Esophagus muscularis mucosa (tissue), 4 donors: ENCODE results near the gene CBFA2T3. TPM values are rescaled to one million over a fixed set of nuclear protein-coding genes. Genes with fewer than 3 reads are reported as not detected.

Source experiments
- DNase-seq: peaks from one replicate; pipeline ENCODE4 v3.0.0-alpha.2; 2017; ENCODE audit errors: extremely low spot score
- H3K27ac ChIP-seq, 4 donors: fragments of 200-600 bp; sonication (generic); replicated peaks in 1 of 4; 1 replicate in 3 of 4; 2 replicates in 1 of 4; pipeline ENCODE4 v1.5.1; 2016 to 2019; ENCODE audit warnings: mild to moderate bottlenecking in 1 of 4
- H3K27me3 ChIP-seq, 4 donors: fragments of 200-600 bp; sonication (generic); one replicate each; pipeline versions ENCODE4 v1.5.1 to v1.6.0; 2016 to 2019
- H3K36me3 ChIP-seq, 4 donors: fragments of 200-600 bp; sonication (generic); one replicate each; pipeline ENCODE4 v1.5.1; 2016 to 2019
- H3K4me1 ChIP-seq, 4 donors: fragments of 200-600 bp; sonication (generic); one replicate each; pipeline ENCODE4 v1.5.1; 2016 to 2019
- H3K4me3 ChIP-seq, 4 donors: fragments of 200-600 bp; sonication (generic); 1 replicate in 2 of 4; 2 replicates in 2 of 4; pipeline ENCODE4 v1.5.1; 2016 to 2019; ENCODE audit warnings: mild to moderate bottlenecking in 4 of 4, moderate library complexity in 1 of 4
- H3K9me3 ChIP-seq, 4 donors: fragments of 200-600 bp; sonication (generic); 1 replicate in 3 of 4; 2 replicates in 1 of 4; pipeline ENCODE4 v1.5.1; 2016 to 2019
- EP300 ChIP-seq: sonication (generic); formaldehyde crosslinking; IDR thresholded peaks from one replicate; pipeline ENCODE4 v1.6.1; 2017; ENCODE audit warnings: antibody characterized with exemption
- POLR2A ChIP-seq: fragments of 450-650 bp; IDR thresholded peaks from one replicate; pipeline ENCODE4 v1.6.1; 2017; ENCODE audit warnings: antibody characterized with exemption, moderate library complexity, mild to moderate bottlenecking, low read depth
- POLR2AphosphoS5 ChIP-seq, 2 donors: sonication (generic); formaldehyde crosslinking; IDR thresholded peaks; one replicate each; pipeline ENCODE4 v1.6.1; 2017; ENCODE audit warnings: antibody characterized with exemption in 2 of 2
- WGBS: methylation state at CpG from one replicate; pipeline ENCODE4 v1.1.5; 2018; 5-methylcytosine and 5-hydroxymethylcytosine counted together
- intact Hi-C: fragments of 100-400 bp; cut with DNase I; formaldehyde crosslinking; loops from one replicate; pipeline ENCODE4 v1.15.1; 2023
- total RNA-seq, 4 donors: library from RNA; depleted of rRNA; stranded (reverse); fragments of >200 nt; gene quantifications; one replicate each; pipeline versions ENCODE4 v1.1.0 to v1.2.1, GENCODE V29; 2016
- TF ChIP-seq, protein P1 (sequence below), 3 experiments: fragments of 200-600 bp in 2 of 3; fragments of 450-650 bp in 1 of 3; sonication (generic) in 2 of 3; IDR thresholded peaks; one replicate each; pipeline ENCODE4 v1.5.1; 2017 to 2019; ENCODE audit warnings: antibody characterized with exemption in 3 of 3, mild to moderate bottlenecking in 2 of 3, moderate library complexity in 1 of 3

CBFA2T3 gene
- total RNA-seq, 4 donors from 2014 or later: 2.0 to 10.4 (median 3.5) TPM

DNA sequence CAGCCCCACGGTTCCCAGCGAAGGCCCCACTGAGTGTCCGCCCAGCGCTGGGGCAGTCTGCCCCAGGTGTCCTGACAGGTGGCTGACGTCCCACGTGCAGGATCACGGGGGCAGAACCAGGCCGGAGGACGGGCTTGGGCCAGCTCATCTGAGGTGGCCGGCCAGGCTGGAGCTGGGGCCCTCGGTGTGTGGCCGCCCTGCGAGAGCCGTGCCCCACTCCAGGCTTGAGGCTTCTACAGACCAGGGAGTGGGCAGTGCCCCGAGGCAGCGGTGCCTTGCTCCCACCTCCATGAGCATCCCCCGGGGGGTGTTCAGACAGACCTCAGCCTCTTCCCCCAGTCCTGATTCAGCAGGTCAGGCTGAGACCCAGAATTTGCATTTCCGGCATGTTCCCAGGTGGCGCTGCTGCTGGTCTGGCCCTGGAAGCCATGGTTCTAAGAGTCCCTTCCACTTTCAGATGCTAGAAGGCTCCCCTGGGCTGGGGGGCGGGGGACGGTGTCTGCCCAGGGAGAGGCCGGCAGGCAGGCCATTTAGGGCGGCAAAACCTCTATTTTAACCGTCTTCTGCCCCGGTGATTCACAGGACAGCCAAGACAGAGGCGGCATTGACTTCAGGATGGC is 75.2 kb downstream of the CBFA2T3 start:
- TF ChIP-seq POLR2A (no peak), EP300 (no peak), POLR2AphosphoS5 (IDR thresholded peaks at IDR 0.05) (no peak)
- TF ChIP-seq, protein P1, sequence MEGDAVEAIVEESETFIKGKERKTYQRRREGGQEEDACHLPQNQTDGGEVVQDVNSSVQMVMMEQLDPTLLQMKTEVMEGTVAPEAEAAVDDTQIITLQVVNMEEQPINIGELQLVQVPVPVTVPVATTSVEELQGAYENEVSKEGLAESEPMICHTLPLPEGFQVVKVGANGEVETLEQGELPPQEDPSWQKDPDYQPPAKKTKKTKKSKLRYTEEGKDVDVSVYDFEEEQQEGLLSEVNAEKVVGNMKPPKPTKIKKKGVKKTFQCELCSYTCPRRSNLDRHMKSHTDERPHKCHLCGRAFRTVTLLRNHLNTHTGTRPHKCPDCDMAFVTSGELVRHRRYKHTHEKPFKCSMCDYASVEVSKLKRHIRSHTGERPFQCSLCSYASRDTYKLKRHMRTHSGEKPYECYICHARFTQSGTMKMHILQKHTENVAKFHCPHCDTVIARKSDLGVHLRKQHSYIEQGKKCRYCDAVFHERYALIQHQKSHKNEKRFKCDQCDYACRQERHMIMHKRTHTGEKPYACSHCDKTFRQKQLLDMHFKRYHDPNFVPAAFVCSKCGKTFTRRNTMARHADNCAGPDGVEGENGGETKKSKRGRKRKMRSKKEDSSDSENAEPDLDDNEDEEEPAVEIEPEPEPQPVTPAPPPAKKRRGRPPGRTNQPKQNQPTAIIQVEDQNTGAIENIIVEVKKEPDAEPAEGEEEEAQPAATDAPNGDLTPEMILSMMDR (IDR thresholded peaks at IDR 0.05): no peak
- Histone ChIP-seq H3K4me1 (peaks cover 0 to 24% (median 6%) of the 10 kb centered on the region in 4 donors), H3K27ac (no peak overlapping the region), H3K4me3 (no peak overlapping the region), H3K9me3 (no peaks in the 10 kb centered on the region), H3K27me3 (peaks cover 0 to 30% (median 0%) of the 10 kb centered on the region in 4 donors), H3K36me3 (peaks cover 0 to 45% (median 21%) of the 10 kb centered on the region in 4 donors)
- no peak for DNase-seq
- WGBS: 81% methylated on average over 23 of the region's 26 CpGs
- intact Hi-C loops: no loop called here

DNA sequence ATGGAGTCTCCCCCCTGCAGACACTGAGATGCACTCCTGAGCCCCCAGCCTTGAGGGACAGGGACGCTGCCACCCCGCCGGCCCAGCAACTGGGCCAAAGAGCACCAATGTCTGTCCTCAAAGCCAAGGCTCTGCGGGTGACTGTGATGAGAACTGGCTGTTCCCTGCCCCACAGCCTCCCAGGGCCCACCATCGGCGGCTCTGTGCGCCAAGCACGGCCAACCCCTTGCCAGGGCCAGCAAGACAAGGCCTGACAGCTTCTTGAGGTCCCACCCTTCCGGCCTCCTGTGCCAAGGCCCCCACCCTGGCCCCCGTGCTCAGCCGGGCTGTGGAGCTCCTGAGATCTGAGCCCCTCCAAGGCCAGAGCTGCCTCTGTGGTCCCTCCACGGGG is 76.3 kb downstream of the CBFA2T3 start:
- intact Hi-C loops: no loop called here
- H3K27ac ChIP-seq: no peak overlapping the region
- peaks cover 0 to 13% (median 2%) of the 10 kb centered on the region in 4 donors for H3K4me1 ChIP-seq
- TF ChIP-seq POLR2A (no peak), POLR2AphosphoS5 (IDR thresholded peaks at IDR 0.05) (no peak), EP300 (no peak)
- TF ChIP-seq, protein P1 (IDR thresholded peaks at IDR 0.05): no peak
- DNase-seq: no peak
- H3K27me3 ChIP-seq: peaks cover 0 to 18% (median 0%) of the 10 kb centered on the region in 4 donors
- H3K4me3 ChIP-seq: no peak overlapping the region
- peaks cover 0 to 57% (median 23%) of the 10 kb centered on the region in 4 donors for H3K36me3 ChIP-seq
- no peaks in the 10 kb centered on the region for H3K9me3 ChIP-seq
- WGBS: no CpG with 5 or more reads among the region's 12 CpGs

DNA sequence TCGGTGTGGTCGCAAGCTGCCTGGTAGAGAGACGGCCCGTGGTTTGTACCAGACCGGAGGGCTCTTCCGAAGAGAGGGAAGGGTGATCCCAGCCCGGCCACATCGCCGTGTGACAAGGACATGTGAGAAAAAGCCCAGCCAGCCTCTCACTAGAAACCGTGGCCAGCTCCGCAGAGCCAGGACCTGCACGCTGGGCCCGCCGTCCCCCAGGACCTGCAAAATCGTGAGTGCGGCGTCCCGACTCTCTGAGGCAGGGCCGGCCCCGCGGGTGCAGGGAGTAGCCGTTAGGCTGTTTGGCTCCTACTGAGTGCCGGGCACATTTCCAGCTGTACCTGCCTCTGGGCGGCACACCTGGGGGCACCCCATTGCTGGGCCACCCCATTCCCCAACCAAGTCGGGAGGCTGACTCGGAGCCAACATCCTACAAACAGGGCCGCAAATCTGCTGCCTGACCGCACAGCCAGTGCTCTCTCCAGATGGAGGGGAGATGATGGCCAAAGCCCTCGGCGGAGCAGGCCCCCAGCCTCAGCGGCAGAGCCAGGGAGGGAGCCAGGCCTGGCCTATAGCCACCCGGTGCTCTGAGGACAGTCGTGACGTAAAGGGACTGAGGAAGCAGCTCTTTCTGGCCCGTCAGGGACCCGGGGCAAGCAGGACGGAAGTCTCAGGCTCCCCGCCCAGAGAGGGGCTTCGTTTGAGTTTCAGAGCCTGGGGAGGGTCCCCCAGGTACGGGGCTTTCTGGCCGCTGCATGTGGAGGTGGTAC is 76.9 kb downstream of the CBFA2T3 start:
- DNase-seq: no peak
- TF ChIP-seq EP300 (no peak), POLR2AphosphoS5 (IDR thresholded peaks at IDR 0.05) (no peak), POLR2A (no peak)
- TF ChIP-seq, protein P1 (IDR thresholded peaks at IDR 0.05): no peak
- Histone ChIP-seq H3K9me3 (no peaks in the 10 kb centered on the region), H3K4me1 (peaks cover 0 to 8% (median 0%) of the 10 kb centered on the region in 4 donors), H3K36me3 (peaks cover 0 to 61% (median 23%) of the 10 kb centered on the region in 4 donors), H3K4me3 (no peak overlapping the region), H3K27ac (no peak overlapping the region), H3K27me3 (peaks cover 0 to 14% (median 0%) of the 10 kb centered on the region in 4 donors)
- intact Hi-C loops: no loop called here
- 87% methylated on average over 30 of the region's 41 CpGs for WGBS

DNA sequence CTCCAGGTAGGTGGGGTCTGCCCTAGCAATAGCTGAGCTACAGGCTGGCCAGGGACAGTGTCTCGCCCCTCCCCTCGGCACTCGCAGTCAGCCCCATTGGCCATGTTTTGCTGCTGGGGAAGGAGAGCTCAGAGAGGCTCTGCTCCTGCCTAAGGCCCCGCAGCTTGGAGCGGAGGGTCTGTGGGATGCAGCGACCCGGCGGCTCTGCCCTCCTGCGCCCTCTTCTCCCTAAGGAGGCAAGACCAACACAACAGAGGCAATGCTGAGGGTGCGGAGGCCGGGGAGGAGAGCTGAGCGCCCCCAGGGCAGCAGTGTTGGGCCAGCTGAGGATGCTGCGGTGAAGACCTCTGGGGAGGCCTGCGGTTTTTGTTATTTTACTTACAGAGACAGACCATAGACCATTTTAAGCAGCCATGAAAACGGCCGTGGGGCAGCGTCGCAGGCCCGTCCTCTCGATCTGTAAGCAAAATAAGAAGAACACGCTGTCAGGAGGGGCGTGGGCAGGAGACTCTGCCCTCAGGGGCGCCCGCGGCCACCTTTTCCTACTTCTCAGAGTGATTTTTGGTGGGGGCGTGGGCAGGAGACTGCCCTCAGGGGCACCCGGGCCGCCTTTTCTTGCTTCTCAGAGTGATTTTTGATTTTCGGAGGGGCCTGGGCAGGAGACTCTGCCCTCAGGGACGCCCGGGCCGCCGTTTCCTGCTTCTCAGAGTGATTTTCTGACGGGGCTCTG is 79.1 kb downstream of the CBFA2T3 start:
- TF ChIP-seq POLR2AphosphoS5 (IDR thresholded peaks at IDR 0.05): no peak
- TF ChIP-seq, protein P1 (IDR thresholded peaks at IDR 0.05): no peak
- TF ChIP-seq POLR2A: no peak
- no peak for TF ChIP-seq EP300
- intact Hi-C loops: no loop called here
- no peak for DNase-seq
- Histone ChIP-seq H3K27ac (no peak overlapping the region), H3K9me3 (no peaks in the 10 kb centered on the region), H3K4me3 (no peak overlapping the region), H3K4me1 (no peaks in the 10 kb centered on the region), H3K36me3 (peaks cover 0 to 61% (median 23%) of the 10 kb centered on the region in 4 donors), H3K27me3 (peaks cover 0 to 12% (median 0%) of the 10 kb centered on the region in 4 donors)
- WGBS: 87% methylated on average over 34 of the region's 34 CpGs
